ENCODE data around the gene INPP5J.
"Not testable (repeated sequence)": the region's sequence is repeated elsewhere in the genome, so short reads cannot be mapped to it uniquely, and the experiment has no call there.

Gene INPP5J, protein sequence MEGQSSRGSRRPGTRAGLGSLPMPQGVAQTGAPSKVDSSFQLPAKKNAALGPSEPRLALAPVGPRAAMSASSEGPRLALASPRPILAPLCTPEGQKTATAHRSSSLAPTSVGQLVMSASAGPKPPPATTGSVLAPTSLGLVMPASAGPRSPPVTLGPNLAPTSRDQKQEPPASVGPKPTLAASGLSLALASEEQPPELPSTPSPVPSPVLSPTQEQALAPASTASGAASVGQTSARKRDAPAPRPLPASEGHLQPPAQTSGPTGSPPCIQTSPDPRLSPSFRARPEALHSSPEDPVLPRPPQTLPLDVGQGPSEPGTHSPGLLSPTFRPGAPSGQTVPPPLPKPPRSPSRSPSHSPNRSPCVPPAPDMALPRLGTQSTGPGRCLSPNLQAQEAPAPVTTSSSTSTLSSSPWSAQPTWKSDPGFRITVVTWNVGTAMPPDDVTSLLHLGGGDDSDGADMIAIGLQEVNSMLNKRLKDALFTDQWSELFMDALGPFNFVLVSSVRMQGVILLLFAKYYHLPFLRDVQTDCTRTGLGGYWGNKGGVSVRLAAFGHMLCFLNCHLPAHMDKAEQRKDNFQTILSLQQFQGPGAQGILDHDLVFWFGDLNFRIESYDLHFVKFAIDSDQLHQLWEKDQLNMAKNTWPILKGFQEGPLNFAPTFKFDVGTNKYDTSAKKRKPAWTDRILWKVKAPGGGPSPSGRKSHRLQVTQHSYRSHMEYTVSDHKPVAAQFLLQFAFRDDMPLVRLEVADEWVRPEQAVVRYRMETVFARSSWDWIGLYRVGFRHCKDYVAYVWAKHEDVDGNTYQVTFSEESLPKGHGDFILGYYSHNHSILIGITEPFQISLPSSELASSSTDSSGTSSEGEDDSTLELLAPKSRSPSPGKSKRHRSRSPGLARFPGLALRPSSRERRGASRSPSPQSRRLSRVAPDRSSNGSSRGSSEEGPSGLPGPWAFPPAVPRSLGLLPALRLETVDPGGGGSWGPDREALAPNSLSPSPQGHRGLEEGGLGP

DNA sequence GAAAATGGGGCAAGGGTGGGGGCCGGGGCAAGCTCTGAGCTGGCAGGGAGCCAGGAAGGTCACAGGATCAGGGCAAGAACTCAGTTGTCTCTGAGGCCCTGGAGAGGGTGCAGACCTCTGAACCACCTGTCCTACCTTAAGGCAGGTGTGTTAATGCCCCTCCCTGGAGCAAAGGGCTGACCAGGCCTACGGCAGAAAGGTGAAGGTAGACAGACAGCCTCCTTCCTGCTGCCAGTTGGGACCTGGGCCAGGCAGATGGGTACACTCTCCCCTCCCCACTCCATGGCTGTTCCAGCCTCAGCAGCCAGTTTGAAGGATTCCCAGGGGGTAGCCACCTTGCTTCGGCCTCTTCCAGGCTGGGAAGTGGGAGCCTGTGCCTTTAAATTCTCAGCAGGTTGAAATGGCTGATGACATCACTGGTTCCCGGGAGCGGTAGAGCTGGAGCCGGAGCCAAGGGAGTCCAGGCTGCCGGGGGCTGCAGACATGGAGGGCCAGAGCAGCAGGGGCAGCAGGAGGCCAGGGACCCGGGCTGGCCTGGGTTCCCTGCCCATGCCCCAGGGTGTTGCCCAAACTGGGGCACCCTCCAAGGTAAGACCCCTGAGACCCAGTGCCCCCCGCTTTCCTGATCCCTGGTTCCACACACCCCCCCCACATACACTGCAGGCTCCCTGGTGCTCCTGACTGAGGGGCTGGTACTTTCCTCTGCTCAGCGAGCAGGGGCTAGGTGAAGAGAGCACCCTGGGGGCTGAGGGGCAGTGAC lies at the start of gene INPP5J:
TSS of gene INPP5J (plus strand) at position 435 of the 760 bp plus-strand sequence. CDS start at position 484, 49 bp downstream.
- peak; percentile 24 for DNase-seq

DNA sequence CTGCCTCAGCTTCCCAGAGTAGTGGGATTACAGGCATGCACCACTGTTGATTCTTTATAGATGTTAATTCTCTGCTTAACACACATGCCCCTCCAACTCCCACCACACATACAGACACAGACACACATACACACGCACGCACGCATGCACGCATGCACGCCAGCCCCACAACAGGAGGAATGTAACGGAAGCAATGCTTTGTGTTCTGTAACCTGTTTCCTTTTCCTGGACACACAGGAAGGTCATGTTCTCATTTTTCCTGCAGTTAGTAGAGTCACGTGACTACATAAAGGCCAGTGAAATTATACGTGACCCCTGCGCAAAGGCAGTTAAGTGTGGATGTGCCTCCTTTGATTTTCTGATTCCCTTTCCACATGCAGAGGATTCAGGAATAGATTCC lies 49.6 kb upstream of the INPP5J start:
- not testable (repeated sequence) for DNase-seq

DNA sequence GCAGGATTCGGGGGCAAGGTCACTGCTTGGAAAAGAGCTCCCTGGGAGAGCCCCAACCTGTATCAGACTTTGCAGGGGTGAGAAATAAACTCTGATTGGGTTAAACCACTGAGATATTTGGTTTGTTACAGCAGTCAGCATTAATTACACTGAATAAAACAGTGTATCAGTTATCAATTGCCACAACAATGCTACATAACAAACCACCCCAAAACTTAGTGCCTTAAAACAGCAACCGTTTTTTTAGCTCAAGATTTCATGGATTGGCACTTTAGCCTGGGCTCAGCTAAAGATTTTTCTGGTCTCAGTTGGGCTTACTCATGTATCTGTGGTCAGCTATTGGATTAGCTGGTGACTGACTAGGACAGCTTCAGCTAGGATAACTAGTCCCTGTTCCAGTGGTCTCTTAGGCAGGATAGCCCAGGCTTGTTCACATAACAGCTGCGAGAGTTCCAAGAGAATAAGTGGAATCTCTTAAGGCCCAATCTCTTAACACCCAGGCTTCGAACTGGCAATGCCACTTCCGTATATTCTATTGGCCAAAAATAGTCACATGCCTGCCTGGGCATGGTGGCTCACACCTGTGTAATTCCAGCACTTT lies 49.1 kb upstream of the INPP5J start:
- DNase-seq: not testable (repeated sequence)

DNA sequence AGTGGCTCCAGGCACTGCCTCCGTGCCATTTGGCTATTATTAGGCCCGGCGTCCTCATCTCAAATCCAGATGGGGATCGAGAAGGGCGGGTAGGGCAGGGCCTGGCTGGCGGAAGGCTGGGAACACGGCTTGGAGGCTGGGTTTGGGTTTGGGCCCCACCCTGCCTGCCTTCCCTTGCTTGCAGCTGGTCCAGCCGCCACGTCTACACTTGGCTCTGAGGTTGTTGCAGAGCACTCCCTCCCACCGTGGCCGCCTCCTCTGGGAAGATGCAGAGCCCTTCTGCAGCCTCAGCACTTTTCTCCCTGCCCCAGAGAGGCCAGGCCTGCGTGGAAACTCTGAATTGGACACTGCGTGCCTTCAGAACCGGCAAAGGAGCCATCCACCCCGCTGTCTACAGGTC lies 46.8 kb upstream of the INPP5J start:
- DNase-seq: no peak

DNA sequence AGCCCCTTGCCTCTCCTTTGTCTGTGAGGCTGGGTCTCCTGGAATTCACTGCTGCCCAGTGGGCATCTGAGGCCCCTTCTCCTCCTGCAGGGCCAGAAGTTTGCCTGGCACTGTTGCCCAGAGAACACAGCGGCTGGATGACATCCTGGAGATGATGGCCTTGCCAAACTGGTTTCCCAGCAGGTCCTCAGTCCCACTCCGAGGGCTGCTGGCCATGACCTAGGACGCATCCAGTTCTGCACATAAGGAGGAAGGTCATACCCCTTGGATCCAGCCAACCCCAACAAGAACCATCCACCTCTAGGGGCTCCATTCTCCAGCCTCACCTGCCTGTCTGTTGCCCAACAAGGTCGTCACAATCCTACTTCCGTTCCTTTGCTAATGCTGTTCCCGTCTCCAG lies 45.1 kb upstream of the INPP5J start:
- no peak for DNase-seq

DNA sequence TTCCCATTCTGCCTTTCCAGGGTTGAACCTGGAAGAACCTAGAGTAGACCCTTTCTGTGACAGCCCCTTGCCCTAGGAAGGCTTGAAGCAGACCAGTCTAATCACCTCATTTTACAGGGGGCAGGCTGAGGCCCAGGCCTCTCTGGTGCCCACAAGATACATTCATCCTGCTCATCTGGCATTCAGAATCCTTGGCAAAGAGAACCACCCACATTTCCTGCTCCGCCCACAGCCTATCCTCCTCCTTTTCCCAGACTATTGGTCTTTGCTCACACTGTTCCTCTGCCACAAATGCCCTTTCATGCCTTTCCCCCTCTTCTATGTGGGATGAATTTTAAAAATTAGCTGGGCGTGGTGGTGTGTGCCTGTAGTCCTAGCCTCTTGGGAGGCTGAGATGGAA lies 44.4 kb upstream of the INPP5J start:
- DNase-seq: not testable (repeated sequence)

DNA sequence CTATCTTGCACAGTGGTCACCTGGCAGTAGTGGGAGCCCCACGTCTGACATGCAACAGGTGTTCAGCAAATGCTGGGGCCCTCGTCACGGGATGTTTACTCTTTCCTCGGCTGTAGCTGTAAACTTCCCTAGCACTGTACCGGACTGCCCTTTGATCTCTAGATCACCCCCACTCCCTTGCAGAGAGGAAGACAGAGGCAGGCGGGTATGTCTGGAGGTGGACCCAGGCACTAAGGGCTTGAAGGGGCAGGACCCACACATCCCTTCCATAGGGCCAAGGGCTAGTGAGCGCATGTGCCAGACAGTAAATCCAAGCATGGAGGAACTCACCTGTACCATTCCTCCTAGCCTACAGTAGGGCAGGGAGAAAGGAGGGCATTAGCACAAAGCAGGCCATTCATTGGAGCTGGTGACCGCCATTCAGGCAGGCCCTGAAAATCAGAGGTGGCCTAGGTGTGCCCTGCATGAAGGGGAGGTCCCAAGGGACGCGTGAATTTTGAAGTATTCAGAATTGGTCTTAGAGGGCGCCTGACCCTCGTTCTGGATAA lies 43.6 kb upstream of the INPP5J start:
- no peak for DNase-seq

DNA sequence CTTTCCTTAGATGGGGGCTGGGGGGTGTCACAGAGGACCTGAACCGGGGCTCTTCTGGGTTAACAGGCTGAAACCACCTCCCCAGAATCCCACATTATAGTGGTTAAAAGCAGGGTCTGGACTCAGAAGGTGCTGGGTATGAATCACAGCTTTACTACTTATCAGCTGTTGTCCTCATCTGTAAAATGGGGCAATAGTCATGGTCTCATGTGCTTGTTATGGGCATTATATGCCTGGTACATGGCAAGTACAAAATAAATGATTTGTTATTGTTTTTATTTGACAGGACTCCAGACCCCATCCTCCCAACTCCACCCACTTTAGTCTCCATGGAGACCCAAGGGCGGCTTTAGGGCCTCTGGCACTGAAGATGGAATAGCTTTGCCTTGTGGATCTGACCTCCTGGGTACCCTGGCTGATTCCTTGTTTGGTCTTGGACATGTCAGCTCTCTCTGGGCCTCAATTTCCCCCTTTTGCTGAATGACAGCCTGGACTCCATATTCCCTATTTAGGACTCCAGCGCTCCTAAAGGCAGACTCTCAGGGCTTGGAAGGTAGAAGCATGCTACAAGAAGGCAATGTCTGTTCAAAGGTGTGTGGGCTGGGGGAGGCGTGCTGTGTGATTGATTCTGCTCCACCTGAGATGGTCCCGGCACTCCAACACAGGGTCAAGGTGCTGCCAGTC lies 42.5 kb upstream of the INPP5J start:
- DNase-seq: no peak

DNA sequence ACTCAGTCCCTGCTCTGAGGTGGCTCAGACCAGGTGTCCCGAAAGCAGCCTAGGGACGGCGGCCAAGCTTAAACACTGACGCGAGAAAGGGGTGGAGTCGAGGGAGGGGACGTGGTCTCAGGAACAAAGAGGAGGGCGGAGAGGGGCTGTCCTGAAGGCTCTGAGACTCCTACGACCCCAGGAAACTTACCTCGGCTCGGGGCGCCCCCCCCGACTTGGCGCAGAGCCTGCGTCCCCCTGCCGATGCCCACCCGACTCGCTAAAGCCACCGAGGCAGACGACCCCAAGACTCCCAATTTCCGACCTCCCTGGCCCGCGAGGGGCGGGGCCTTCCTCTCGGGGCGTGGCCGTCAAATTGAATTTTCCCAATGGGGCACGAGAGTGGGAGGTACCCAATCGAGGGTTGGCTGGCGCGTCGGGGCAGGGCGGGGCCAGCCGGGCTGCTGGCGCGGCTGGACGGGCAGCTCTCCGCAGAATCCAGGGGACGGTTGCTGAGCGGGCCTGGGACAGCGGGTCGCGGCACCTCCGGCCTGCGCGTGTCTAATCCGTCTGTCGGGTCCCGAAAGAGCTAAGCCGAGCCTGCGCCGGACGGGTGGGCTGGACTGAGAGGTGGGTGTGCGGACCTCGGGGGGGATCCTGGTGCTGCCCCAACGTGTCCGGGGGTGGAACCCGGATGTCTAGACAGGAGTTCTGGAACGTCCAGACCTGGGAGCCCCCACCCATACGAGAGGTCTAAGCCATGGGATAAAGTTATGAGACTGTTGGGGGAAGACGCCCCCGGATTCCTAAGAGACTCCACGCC lies 41.7 kb upstream of the INPP5J start, which contains the start of gene SMTN:
TSS of gene SMTN (plus strand) at position 471 of the 802 bp plus-strand sequence. CDS start 1,941 bp downstream, outside the sequence.
- peak; percentile 86 for DNase-seq

DNA sequence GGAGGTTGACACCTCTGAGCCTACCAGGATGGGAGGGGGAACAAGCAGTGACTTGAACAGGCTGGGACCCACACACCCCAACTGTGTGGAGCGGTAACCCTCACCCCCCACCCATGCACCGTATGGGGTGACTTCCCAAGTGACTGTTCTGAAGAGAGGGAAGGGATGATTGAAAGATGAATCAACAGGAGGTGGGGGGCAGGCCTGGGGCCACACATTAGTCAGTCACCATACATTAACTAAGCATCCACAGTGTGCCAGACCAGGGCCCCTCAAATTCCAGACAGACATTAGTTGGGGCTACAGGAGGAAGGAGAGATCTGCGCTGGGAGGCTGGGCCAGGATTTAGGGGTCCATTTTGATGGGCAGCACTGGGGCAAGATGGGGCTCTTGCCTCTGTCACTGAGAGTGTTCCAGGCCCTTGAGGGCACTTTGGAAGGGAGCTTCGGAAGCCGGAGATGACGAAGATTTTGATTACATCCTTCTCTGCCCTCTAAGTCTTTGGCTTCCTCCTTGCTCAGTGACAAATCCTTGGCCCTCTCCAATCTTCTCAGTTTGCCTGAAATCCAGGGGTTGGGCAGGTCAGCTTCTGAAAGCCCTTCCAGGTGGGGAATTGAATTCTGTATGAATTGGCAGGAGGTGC lies 40.7 kb upstream of the INPP5J start:
- peak; percentile 83 for DNase-seq

DNA sequence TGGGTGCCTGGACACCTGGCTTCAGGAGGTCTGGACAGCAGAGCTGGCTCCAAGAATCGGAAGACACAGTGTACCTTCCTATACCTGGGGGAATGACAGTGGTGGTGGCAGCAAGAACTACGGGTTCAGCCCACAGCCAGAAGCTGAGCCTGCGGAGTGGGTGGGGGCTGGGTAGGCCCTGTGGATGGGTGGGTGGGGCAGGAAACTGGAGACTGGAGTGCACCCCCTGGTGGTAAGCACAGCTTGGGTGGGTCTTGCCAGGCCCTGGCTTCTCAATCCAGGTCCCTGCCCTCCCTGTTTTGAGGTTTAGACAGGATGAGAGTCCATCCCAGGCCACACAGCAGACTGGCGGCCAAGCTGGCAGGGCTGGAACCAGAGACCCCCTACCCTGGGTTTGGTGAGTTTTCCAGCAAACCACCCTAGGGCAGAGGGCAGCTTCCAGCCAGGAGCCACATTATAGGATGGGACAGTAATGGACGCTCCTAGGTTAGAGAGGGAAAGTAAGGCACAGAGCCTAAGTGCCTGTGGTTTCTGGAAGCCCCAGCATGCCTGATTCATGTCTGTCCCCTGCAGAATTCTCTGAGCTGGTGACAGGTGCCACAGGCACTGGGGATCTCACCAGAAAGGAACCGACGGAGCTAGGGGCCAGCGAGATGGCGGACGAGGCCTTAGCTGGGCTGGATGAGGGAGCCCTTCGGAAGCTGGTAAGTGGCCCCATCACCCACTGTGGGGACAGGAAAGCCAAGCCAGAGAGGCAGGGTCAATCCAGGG lies 40.0 kb upstream of the INPP5J start:
- peak; percentile 63 for DNase-seq

DNA sequence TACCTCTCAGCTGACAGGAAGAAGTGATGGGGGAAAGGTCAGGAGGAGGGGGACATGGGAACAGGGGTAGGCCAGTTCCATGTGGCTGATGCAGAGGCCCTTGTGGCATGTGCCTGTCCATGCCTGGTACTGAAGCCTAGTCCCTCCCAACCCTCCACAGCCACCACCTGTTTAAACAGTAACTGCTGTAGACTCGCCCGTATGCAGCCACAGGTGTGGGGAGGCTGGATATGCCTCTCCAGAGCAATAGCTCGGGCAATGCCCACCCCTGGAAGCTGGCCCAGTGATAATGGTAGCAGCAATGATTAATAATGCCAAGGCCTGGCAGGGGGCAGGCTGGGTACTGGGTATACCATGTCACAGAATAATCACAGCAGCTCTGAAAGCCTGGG lies 39.4 kb upstream of the INPP5J start:
- no peak for DNase-seq

DNA sequence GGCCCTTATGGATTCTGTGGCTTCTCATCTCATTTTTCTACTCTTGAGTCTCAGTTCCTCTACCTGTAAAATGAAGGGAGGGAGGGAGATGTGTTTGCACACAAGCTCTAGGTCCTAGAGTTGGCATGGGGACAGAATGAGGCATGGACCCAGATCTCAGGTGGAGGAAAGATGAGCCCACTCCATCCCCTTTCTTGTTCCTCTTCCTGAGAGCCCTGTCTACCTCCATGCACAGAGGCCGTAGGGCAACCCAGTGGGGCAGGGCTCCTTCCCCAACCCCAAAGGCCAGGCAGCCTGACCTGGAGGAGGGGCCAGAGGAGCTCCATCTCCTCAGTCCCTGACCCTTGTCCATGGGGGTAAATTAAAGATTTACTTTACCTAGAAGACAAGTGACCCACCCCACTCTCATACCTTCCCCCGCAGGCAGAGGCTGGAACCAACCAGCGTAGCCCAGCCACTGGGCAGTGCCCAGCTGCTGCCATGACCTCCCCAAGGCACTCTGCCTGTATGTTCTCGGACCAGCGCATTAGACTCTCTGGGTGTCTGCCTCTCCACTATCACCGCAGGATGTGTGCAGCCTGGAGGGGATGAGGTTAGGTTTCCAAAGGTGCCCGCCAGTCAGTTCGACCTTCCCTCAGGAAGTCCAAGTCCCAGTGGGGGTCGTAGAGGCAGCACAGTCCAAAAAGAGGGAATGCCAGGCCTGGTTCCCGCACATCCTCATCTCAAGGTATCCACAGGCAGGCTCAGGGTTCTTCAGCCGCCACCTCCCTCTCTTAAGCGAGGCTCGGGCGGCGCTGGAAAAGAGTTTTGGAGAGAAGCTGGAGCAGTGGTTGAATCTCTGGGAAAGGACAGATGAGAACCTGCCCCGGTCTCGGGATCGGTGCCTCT lies 38.6 kb upstream of the INPP5J start:
- DNase-seq: peak; percentile 28

DNA sequence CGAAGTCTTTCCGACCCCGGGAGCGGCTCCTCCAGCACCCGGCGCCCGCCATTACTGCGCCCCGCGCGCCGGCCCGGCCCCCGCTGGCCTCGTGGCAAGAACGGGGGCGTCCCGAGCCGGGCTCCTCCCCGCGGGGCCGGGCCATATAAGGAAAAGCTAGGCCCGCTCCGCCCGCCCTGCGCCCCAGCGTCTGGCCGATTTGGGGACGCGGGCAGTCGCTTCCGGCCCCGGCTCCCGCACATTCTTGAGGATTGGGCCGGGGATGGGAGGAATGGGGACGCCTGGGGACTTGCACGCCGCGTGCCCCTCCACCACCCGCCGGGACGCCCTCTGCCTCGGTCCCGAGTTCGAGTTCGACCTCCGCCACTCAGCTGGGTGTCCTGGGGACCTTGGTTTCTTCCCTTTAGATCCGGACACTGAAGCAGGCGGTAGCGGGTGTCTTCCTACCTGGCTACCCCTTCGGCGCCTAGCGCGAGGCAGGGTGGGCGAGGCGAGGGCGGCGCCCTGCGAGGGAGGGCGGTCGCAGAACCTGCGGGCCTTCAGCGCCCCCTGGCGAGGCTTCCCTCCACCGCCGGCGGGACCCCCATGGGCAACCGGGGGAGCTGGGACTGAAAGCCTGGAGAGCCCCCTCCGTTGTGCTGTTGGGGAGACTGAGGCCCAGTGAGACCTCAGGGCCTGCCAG lies 37.8 kb upstream of the INPP5J start:
- DNase-seq: peak; percentile 86

DNA sequence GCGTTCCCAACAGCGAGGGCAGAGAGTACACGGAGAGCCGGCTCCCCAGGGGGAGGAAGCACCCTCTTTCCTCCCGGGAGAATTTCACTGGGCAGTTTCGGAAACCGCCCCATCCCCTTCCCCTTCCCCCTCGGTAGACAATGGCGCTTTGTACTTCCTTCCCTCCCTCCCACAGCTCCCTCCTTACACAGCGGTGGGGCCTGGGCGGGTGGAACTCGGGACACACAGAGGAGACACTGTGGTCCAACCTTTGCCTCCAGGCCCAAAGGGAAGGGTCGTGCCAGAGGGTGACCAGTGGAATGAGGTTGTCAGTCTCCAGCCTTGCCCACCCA lies 37.3 kb upstream of the INPP5J start:
- DNase-seq: no peak

DNA sequence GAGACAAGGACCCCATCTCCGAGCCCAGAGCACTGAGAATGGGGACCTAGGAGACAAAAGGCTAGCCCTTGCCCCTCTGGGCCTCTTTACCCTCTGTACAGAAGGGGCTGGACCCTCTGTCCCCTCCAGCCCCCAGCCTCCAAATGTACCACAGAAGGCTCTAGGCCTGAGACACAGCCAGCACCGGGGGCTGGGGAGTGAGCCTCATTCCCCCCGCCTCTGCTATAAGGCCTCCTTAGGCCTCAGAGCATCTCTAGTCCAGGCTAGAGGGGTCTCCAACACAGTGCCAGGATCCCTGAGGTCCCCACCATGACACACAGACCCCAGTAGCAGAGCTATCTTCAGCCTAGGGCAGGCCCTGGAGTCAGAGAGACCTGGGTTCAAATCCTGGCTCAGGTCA lies 36.8 kb upstream of the INPP5J start:
- DNase-seq: no peak

DNA sequence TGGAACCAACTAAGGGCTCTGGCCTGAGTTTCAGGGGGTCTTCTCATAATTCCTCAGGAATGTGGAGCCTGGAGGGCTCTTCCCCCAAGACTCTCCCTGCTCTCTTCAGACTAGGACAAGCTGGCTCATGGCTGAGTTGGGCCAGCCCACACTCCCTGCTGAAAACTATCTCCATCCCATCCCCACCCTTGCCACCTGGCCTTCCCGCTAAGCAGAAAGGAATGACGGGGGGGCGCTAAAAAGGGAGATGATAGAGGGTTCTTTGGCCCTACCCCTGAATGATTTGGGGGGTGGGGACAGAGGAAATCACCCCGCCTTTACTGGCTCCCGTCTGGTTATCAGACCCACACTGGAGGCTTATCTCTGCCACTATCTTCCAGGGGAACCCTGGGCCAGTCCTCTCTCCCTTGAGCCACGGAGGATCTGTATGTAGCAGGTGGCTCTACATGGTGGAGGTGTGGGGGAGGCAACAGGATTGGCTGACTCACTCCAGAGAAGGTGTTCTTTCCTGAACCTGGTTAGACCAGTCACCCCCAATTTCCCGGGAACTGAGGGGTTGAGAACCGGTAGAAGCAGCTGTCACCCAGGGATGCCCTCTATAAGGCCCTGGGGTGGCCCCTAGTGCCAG lies 35.9 kb upstream of the INPP5J start:
- no peak for DNase-seq
